K562 (cell line): ENCODE data around the gene RXYLT1. TPM values are rescaled to one million over a fixed set of nuclear protein-coding genes. Genes with fewer than 3 reads are reported as not detected.

ENCODE experiments used
- ATAC-seq: fragments of 200-7000 bp; cut with Tn5 transposase; 3 replicates; pipeline ENCODE4 v1.9.1; 2020; ENCODE audit warnings: moderate library complexity
- BruUV-seq: library from RNA; stranded (reverse); fragments of 400-500 nt; replicated peaks from 2 replicates; lab custom pipeline; 2021; lab: Mats Ljungman, UMichigan
- CTCF ChIA-PET: fragments of 300-600 bp; formaldehyde crosslinking; extraction: SDS; loops from one replicate; lab custom pipeline; 2021; ENCODE audit warnings: low intra/inter-chr PET ratio; lab: Yijun Ruan, JAX
- POLR2A ChIA-PET: fragments of 300-600, 350-650 bp; sonication (Branson Sonifier 250); formaldehyde crosslinking; extraction: SDS; loops from one replicate; lab custom pipeline; 2021; ENCODE audit warnings: antibody characterized with exemption, inconsistent platforms; lab: Yijun Ruan, JAX
- DNase-seq, 4 experiments: peaks; one replicate each; pipeline versions ENCODE4 v3.0.0 to v3.0.0-alpha.2; 2011 to 2018; ENCODE audit warnings: low spot score in 3 of 4, mixed read lengths in 3 of 4; ENCODE audit errors: extremely low read depth in 1 of 4
- FAIRE-seq: peaks from 2 replicates; lab custom pipeline; 2011; peaks lifted over from hg19 to GRCh38; lab: Jason Lieb, UNC
- H2AFZ ChIP-seq: 2 replicates; pipeline ENCODE4 v1.6.0; 2011; ENCODE audit warnings: low read depth, low read length, control low read depth, inconsistent platforms
- H3K27ac ChIP-seq: fragments of 200-600 bp; 3 replicates; pipeline ENCODE4 v1.8.0; 2011; ENCODE audit warnings: low read depth, mild to moderate bottlenecking, control low read depth, inconsistent platforms, low read length, moderate library complexity, mixed read lengths; ENCODE audit errors: extremely low read depth
- H3K27me3 ChIP-seq, 2 experiments: fragments of 300-600 bp in 1 of 2; 2 replicates in 1 of 2; 3 replicates in 1 of 2; pipeline versions ENCODE4 v1.6.0 to v1.8.0; 2011; ENCODE audit warnings: inconsistent platforms in 2 of 2, low read length in 2 of 2, mild to moderate bottlenecking in 1 of 2, mixed read lengths in 1 of 2, moderate library complexity in 1 of 2; ENCODE audit not compliant: control insufficient read depth in 2 of 2, insufficient read depth in 2 of 2
- H3K36me3 ChIP-seq: fragments of 300-600 bp; 3 replicates; pipeline ENCODE4 v1.8.0; 2011; ENCODE audit warnings: mild to moderate bottlenecking, low read length, inconsistent platforms; ENCODE audit not compliant: control insufficient read depth, insufficient read depth
- H3K4me1 ChIP-seq, 2 experiments: fragments of 200-600 bp in 1 of 2; replicated peaks in 1 of 2; 2 replicates in 1 of 2; 3 replicates in 1 of 2; pipeline versions ENCODE4 v1.5.1 to v1.8.0; 2011; ENCODE audit warnings: inconsistent platforms in 2 of 2, low read length in 2 of 2, mild to moderate bottlenecking in 1 of 2, mixed read lengths in 1 of 2, moderate library complexity in 1 of 2; ENCODE audit not compliant: control insufficient read depth in 2 of 2, insufficient read depth in 2 of 2
- H3K4me2 ChIP-seq: 2 replicates; pipeline ENCODE4 v1.6.1; 2011; ENCODE audit warnings: low read length, control low read depth, inconsistent platforms, mixed read lengths; ENCODE audit not compliant: insufficient read depth
- H3K4me3 ChIP-seq: fragments of 200-600 bp; sonication (generic), shearing (Covaris generic); 2 replicates; pipeline ENCODE4 v1.5.1; 2016; ENCODE audit warnings: control low read depth, inconsistent platforms
- H3K79me2 ChIP-seq: fragments of 200-600 bp; 3 replicates; pipeline ENCODE4 v1.8.0; 2011; ENCODE audit warnings: low read length, inconsistent platforms; ENCODE audit not compliant: control insufficient read depth, insufficient read depth
- H3K9ac ChIP-seq, 2 experiments: 2 replicates each; pipeline versions ENCODE4 v1.6.0 to v1.6.1; 2011; ENCODE audit warnings: low read depth in 2 of 2, low read length in 2 of 2, control low read depth in 1 of 2, inconsistent platforms in 1 of 2, mild to moderate bottlenecking in 1 of 2, mixed read lengths in 1 of 2; ENCODE audit not compliant: insufficient read depth in 1 of 2
- H3K9me1 ChIP-seq: one replicate; pipeline ENCODE4 v1.6.0; 2011; ENCODE audit warnings: inconsistent platforms, mild to moderate bottlenecking, low read length, moderate library complexity; ENCODE audit not compliant: control insufficient read depth, insufficient read depth
- H3K9me3 ChIP-seq: replicated peaks from 2 replicates; pipeline ENCODE4 v1.5.1; 2011; ENCODE audit warnings: low read depth, low read length, inconsistent platforms; ENCODE audit not compliant: control insufficient read depth, insufficient read depth
- H4K20me1 ChIP-seq: replicated peaks from 2 replicates; pipeline ENCODE4 v1.6.1; 2011; ENCODE audit warnings: low read length, inconsistent platforms, mixed read lengths; ENCODE audit not compliant: control insufficient read depth, insufficient read depth
- FOXJ3 ChIP-seq: sonication (generic); formaldehyde crosslinking; IDR thresholded peaks from 2 replicates; pipeline ENCODE4 v1.4.0; 2020; ENCODE audit warnings: mild to moderate bottlenecking, missing genetic modification reagents
- HDAC3 ChIP-seq: fragments of 450-650 bp; IDR thresholded peaks from 2 replicates; pipeline ENCODE4 v1.6.1; 2018; ENCODE audit warnings: borderline replicate concordance, mild to moderate bottlenecking, moderate library complexity; ENCODE audit not compliant: partially characterized antibody
- KLF16 ChIP-seq: IDR thresholded peaks from 2 replicates; pipeline ENCODE4 v1.6.1; 2016; ENCODE audit warnings: antibody characterized with exemption
- MYC ChIP-seq, 2 experiments: fragments of 250-450 bp in 1 of 2; sonication (Bioruptor Pico) in 1 of 2; IDR thresholded peaks; 2 replicates each; pipeline versions ENCODE4 v1.5.1 to v1.6.1; 2012 to 2021; ENCODE audit warnings: low read depth in 2 of 2, borderline replicate concordance in 1 of 2, improper control_type of control experiment in 1 of 2, low read length in 1 of 2, mild to moderate bottlenecking in 1 of 2, moderate library complexity in 1 of 2
- NFYB ChIP-seq: IDR thresholded peaks from 2 replicates; pipeline ENCODE4 v1.6.1; 2011; ENCODE audit warnings: mild to moderate bottlenecking, moderate library complexity; ENCODE audit not compliant: insufficient read length; ENCODE audit errors: extremely low read depth
- SOX6 ChIP-seq: fragments of 450-650 bp; IDR thresholded peaks from 2 replicates; pipeline ENCODE4 v1.6.1; 2014; ENCODE audit warnings: mild to moderate bottlenecking
- SRSF7 ChIP-seq: fragments of 200-400 bp; formaldehyde crosslinking; optimal IDR thresholded peaks from 2 replicates; pipeline ENCODE3; 2017; ENCODE audit warnings: mild to moderate bottlenecking, low read depth, low read length
- TCF7L2 ChIP-seq: fragments of 150-350 bp; IDR thresholded peaks from 2 replicates; pipeline ENCODE4 v1.6.1; 2016; ENCODE audit warnings: low read depth, mild to moderate bottlenecking, low read length, moderate library complexity
- ZNF197 ChIP-seq: fragments of 200-800 bp; sonication (Bioruptor generic); IDR thresholded peaks from 2 replicates; pipeline ENCODE4 v1.6.1; 2016; ENCODE audit warnings: low read depth, missing genetic modification characterization, missing compliant biosample characterization
- ZNF431 ChIP-seq: sonication (generic); formaldehyde crosslinking; IDR thresholded peaks from 2 replicates; pipeline ENCODE4 v1.8.0; 2022; ENCODE audit warnings: mild to moderate bottlenecking, missing genetic modification reagents
- WGBS: fragments of 100-300 bp; shearing (Covaris generic); methylation state at CpG from one replicate; pipeline ENCODE4 v1.1.6; 2016; ENCODE audit warnings: low coverage, mixed read lengths; ENCODE audit not compliant: insufficient coverage; ENCODE audit errors: missing lambda C conversion rate; 5-methylcytosine and 5-hydroxymethylcytosine counted together
- in situ Hi-C: fragments of 300-500 bp; cut with MboI; formaldehyde crosslinking; loops from 4 replicates; pipeline ENCODE4 v1.15.0; 2018; ENCODE audit warnings: inconsistent platforms, mixed read lengths
- intact Hi-C: fragments of 100-400 bp; cut with micrococcal nuclease; formaldehyde crosslinking; loops from 2 replicates; pipeline ENCODE4 v1.14.2; 2022
- polyA plus RNA-seq, 8 experiments: library from polyadenylated mRNA; depleted of rRNA in 4 of 8; stranded (reverse) in 5 of 8; unstranded in 3 of 8; fragments of >200 nt; fragmentation: Nextera tagmentation in 2 of 8; fragmentation: Illumina TruSeq in 1 of 8; extraction: Ambion mirVana in 2 of 8; extraction: Trizol in 1 of 8; gene quantifications; 2 replicates each; pipeline versions ENCODE4 v1.2.1 to v1.2.3, GENCODE V29; 2011 to 2014; ENCODE audit warnings: inconsistent platforms in 1 of 8, missing spikeins in 1 of 8
- total RNA-seq, 7 experiments: library from RNA; depleted of rRNA in 6 of 7; stranded (reverse); fragments of >200 nt in 6 of 7; fragmentation: Illumina TruSeq in 2 of 7; extraction: Trizol in 2 of 7; gene quantifications; 2 replicates each; pipeline versions ENCODE4 v1.2.1 to v1.2.3, GENCODE V29; 2011 to 2021; ENCODE audit warnings: low replicate concordance in 1 of 7

RXYLT1 gene
- total and polyA plus RNA-seq, 9 of the 15 experiments (the other 6 are each of a cell fraction or from before 2014, with no cell fraction given): 6.7 to 26.5 (median 20.9) TPM

DNA sequence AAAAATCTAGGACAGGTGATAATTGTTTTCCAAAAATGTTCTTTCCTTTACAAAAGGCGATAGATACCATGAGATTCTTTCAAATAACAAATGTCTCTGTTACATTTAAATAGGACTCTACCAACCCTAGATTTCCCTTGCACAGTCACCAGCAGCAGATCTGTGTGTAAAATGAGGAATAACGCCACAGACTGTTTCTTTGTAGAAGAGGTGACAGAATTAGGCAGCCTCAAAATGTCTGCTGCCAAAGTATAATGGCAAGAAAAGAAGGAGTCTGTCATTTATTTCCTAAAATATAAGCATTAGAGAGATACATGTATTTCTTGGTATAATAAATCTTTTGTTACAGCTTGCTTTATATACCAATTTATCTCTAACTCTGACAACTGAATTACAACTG, 56.3 kb downstream of the RXYLT1 start:
- TF ChIP-seq ZNF197: no peak
- no peak for TF ChIP-seq SRSF7
- no peak for TF ChIP-seq HDAC3
- no peak for TF ChIP-seq NFYB
- TF ChIP-seq ZNF431 (CRISPR knock-in tag): no peak
- TF ChIP-seq, all 486 proteins: peak for 0
- no peaks in the 10 kb centered on the region for H3K9me3 ChIP-seq
- no peak overlapping the region for H2AFZ ChIP-seq
- no peak overlapping the region for H3K9ac ChIP-seq
- H3K27me3 ChIP-seq: no peaks in the 10 kb centered on the region
- FAIRE-seq (no peak), ATAC-seq (no peak), DNase-seq (no peak)
- no peaks in the 10 kb centered on the region for H3K9me1 ChIP-seq
- no peaks in the 10 kb centered on the region for H4K20me1 ChIP-seq
- H3K36me3 ChIP-seq: no peaks in the 10 kb centered on the region
- POLR2A ChIA-PET: interaction anchor here (1.2 kb wide), 1 partner anchor 10 kb away, joined by 3 read pairs; no protein-coding TSS in a partner anchor
- no peak overlapping the region for H3K4me2 ChIP-seq
- intact Hi-C loops (no loop called here), in situ Hi-C loops (loop anchor here (5.0 to 25.0 kb wide), 2 partner anchors 416 to 551 kb away; partner anchors contain the start of gene C12orf56)
- no TSS peak for BruUV-seq
- no peaks in the 10 kb centered on the region for H3K79me2 ChIP-seq
- WGBS: 7% methylated on average over 2 of the region's 2 CpGs
- H3K4me1 ChIP-seq: no peaks in the 10 kb centered on the region
- H3K4me3 ChIP-seq: no peak overlapping the region
- no peak overlapping the region for H3K27ac ChIP-seq
- CTCF ChIA-PET: no interaction called here

DNA sequence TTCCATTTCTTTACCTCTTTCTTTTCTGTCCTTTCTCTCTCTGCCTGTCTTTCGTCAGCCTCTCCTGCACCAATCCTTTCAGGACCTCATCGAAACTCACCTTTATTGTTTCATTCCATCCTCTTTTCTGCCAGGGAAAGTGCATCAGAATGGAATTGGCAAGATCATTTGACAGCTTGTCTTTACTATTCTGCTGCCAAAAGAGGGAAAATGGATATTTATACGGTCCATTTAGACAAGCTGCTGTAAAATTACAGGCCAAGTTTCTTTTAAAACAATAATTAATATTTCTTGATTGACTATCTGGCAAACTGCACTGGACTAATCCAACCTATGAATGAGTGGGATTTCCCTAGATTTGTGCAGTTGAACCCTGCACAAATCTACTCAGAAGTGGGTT, 57.2 kb downstream of the RXYLT1 start:
- FAIRE-seq: no peak
- POLR2A ChIA-PET: interaction anchor here (1.2 kb wide), 1 partner anchor 10 kb away, joined by 3 read pairs; no protein-coding TSS in a partner anchor
- TF ChIP-seq SOX6 (no peak), FOXJ3 (CRISPR knock-in tag) (no peak), MYC (IDR thresholded peaks at IDR 0.05; ENCODE audit: low read depth, low read length) (no peak), MYC (CRISPR knock-in tag; IDR thresholded peaks at IDR 0.05; ENCODE audit: borderline replicate concordance, low read depth) (no peak), TCF7L2 (no peak), KLF16 (no peak)
- Histone ChIP-seq H3K9me3 (no peaks in the 10 kb centered on the region), H3K79me2 (no peaks in the 10 kb centered on the region), H3K27me3 (no peaks in the 10 kb centered on the region), H3K9me1 (no peaks in the 10 kb centered on the region), H3K4me2 (no peak overlapping the region), H2AFZ (no peak overlapping the region), H3K9ac (no peak overlapping the region), H3K36me3 (no peaks in the 10 kb centered on the region), H3K27ac (no peak overlapping the region), H3K4me1 (no peaks in the 10 kb centered on the region), H3K4me3 (no peak overlapping the region), H4K20me1 (no peaks in the 10 kb centered on the region)
- intact Hi-C loops (no loop called here), in situ Hi-C loops (loop anchor here (5.0 to 25.0 kb wide), 2 partner anchors 415 to 550 kb away; partner anchors contain the start of gene C12orf56)
- no peak for DNase-seq
- ATAC-seq: no peak
- BruUV-seq: no TSS peak
- CTCF ChIA-PET: no interaction called here
- WGBS: 0% methylated on average over 3 of the region's 3 CpGs
